Esophagus muscularis mucosa (tissue), 3 donors: Measurements from ENCODE around the gene GGT5.

Source experiments
- CTCF ChIP-seq, 3 experiments: fragments of 200-600 bp in 2 of 3; fragments of 450-650 bp in 1 of 3; sonication (generic) in 2 of 3; IDR thresholded peaks; one replicate each; pipeline ENCODE4 v1.5.1; 2017 to 2019; ENCODE audit warnings: antibody characterized with exemption in 3 of 3, mild to moderate bottlenecking in 2 of 3, moderate library complexity in 1 of 3
- POLR2A ChIP-seq: fragments of 450-650 bp; IDR thresholded peaks from one replicate; pipeline ENCODE4 v1.6.1; 2017; ENCODE audit warnings: antibody characterized with exemption, moderate library complexity, mild to moderate bottlenecking, low read depth
- POLR2AphosphoS5 ChIP-seq, 2 donors: sonication (generic); formaldehyde crosslinking; IDR thresholded peaks; one replicate each; pipeline ENCODE4 v1.6.1; 2017; ENCODE audit warnings: antibody characterized with exemption in 2 of 2

- peak in 1 of 3 experiments; percentile 12 for TF ChIP-seq CTCF (IDR thresholded peaks at IDR 0.05)
- no peak for TF ChIP-seq POLR2AphosphoS5 (IDR thresholded peaks at IDR 0.05)
- no peak for TF ChIP-seq POLR2A
These were observed 62.6 kb downstream of the GGT5 start for GRCh38 chr22:24181996-24182899.
